ENCODE data around the gene CYP24A1. TPM values are rescaled to one million over a fixed set of nuclear protein-coding genes. Genes with fewer than 3 reads are reported as not detected.

Gene CYP24A1
- total and polyA plus RNA-seq, 2 of the 13 experiments (the other 11 are each of a cell fraction or from before 2014, with no cell fraction given), result 9.4 to 32.7 TPM

- TF ChIP-seq EP300 (IDR thresholded peaks at IDR 0.05; ENCODE audit: low read depth in 2 of 2, low read length in 2 of 2) (no peak), EP300 (CRISPR knock-in tag; IDR thresholded peaks at IDR 0.05; ENCODE audit: borderline replicate concordance) (no peak), YY1 (IDR thresholded peaks at IDR 0.05; ENCODE audit: insufficient read depth, insufficient replicate concordance, low read depth, low read length) (no peak), BATF2 (CRISPR knock-in tag; IDR thresholded peaks at IDR 0.05) (no peak), MTA1 (CRISPR knock-in tag; IDR thresholded peaks at IDR 0.05; ENCODE audit: borderline replicate concordance) (no peak), ZSCAN31 (CRISPR knock-in tag; IDR thresholded peaks at IDR 0.05; ENCODE audit: low read depth) (no peak), NCOA5 (CRISPR knock-in tag; IDR thresholded peaks at IDR 0.05) (no peak), SALL1 (CRISPR knock-in tag; IDR thresholded peaks at IDR 0.05) (peak; percentile 24; the same call in 1 of the 2 replicates), ADNP (CRISPR knock-in tag; IDR thresholded peaks at IDR 0.05) (no peak), MAF1 (CRISPR knock-in tag; IDR thresholded peaks at IDR 0.05; ENCODE audit: borderline replicate concordance) (no peak), PRDM15 (CRISPR knock-in tag; IDR thresholded peaks at IDR 0.05) (no peak), ZBTB14 (CRISPR knock-in tag; IDR thresholded peaks at IDR 0.05) (no peak), ATF4 (CRISPR knock-in tag; IDR thresholded peaks at IDR 0.05) (no peak), ZNF878 (CRISPR knock-in tag; IDR thresholded peaks at IDR 0.05) (no peak), NAIF1 (CRISPR knock-in tag; IDR thresholded peaks at IDR 0.05; ENCODE audit: borderline replicate concordance) (no peak), SP5 (CRISPR knock-in tag; IDR thresholded peaks at IDR 0.05; ENCODE audit: borderline replicate concordance, low read depth) (no peak), ZKSCAN1 (IDR thresholded peaks at IDR 0.05; ENCODE audit: low read length) (no peak), AGO2 (optimal IDR thresholded peaks at IDR 0.05; ENCODE audit: low read depth, low read length) (no peak), ZNF20 (CRISPR knock-in tag; IDR thresholded peaks at IDR 0.05) (no peak), ZNF329 (CRISPR knock-in tag; IDR thresholded peaks at IDR 0.05; ENCODE audit: low read depth) (no peak), HMG20B (CRISPR knock-in tag; conservative IDR thresholded peaks at IDR 0.05) (0 out of 2 replicates have a peak, but pooled peaks have one; percentile 56), SCMH1 (CRISPR knock-in tag; IDR thresholded peaks at IDR 0.05; ENCODE audit: borderline replicate concordance) (no peak), ATF1 (CRISPR knock-in tag; IDR thresholded peaks at IDR 0.05) (no peak)
Measured at GRCh38 chr20:54199721-54200176, 26.0 kb upstream of the CYP24A1 start (continued).
